Suprapubic skin (tissue), 4 donors: ENCODE results near the gene SLC9A8. TPM values are rescaled to one million over a fixed set of nuclear protein-coding genes. Genes with fewer than 3 reads are reported as not detected.
A peak's percentile ranks its signal among the peaks of the same experiment; 100 is the strongest.

ENCODE experiments used
- DNase-seq, 2 donors: peaks; one replicate each; pipeline ENCODE4 v3.0.0-alpha.2; 2019; ENCODE audit warnings: low spot score in 2 of 2
- H3K27ac ChIP-seq: fragments of 200-600 bp; sonication (generic); one replicate; pipeline ENCODE4 v1.5.1; 2019
- H3K27me3 ChIP-seq: fragments of 200-600 bp; sonication (generic); one replicate; pipeline ENCODE4 v1.5.1; 2019
- H3K36me3 ChIP-seq: fragments of 200-600 bp; sonication (generic); one replicate; pipeline ENCODE4 v1.5.1; 2019
- H3K4me1 ChIP-seq: fragments of 200-600 bp; sonication (generic); one replicate; pipeline ENCODE4 v1.5.1; 2019
- H3K4me3 ChIP-seq: fragments of 200-600 bp; sonication (generic); one replicate; pipeline ENCODE4 v1.5.1; 2019; ENCODE audit warnings: mild to moderate bottlenecking
- H3K9me3 ChIP-seq: fragments of 200-600 bp; sonication (generic); one replicate; pipeline ENCODE4 v1.5.1; 2019
- CTCF ChIP-seq, 2 donors: fragments of 200-600 bp in 1 of 2; fragments of 450-650 bp in 1 of 2; sonication (generic) in 1 of 2; IDR thresholded peaks; one replicate each; pipeline ENCODE4 v1.5.1; 2016 to 2019; ENCODE audit warnings: antibody characterized with exemption in 2 of 2, mild to moderate bottlenecking in 1 of 2, moderate library complexity in 1 of 2
- EP300 ChIP-seq: sonication (generic); formaldehyde crosslinking; IDR thresholded peaks from one replicate; pipeline ENCODE4 v1.6.1; 2017; ENCODE audit warnings: antibody characterized with exemption
- POLR2A ChIP-seq, 2 donors: fragments of 450-650 bp; IDR thresholded peaks; one replicate each; pipeline ENCODE4 v1.6.1; 2017; ENCODE audit warnings: antibody characterized with exemption in 2 of 2, mild to moderate bottlenecking in 2 of 2, moderate library complexity in 2 of 2
- POLR2AphosphoS5 ChIP-seq, 3 donors: sonication (generic); formaldehyde crosslinking; IDR thresholded peaks; one replicate each; pipeline ENCODE4 v1.6.1; 2017; ENCODE audit warnings: antibody characterized with exemption in 3 of 3
- WGBS: methylation state at CpG from one replicate; pipeline ENCODE4 v1.1.5; 2018; 5-methylcytosine and 5-hydroxymethylcytosine counted together
- total RNA-seq, 4 donors: library from RNA; depleted of rRNA; stranded (reverse); fragments of >200 nt; gene quantifications; one replicate each; pipeline ENCODE4 v1.1.0, GENCODE V29; 2016

The SLC9A8 gene
- total RNA-seq, 4 donors from 2014 or later, result 5.7 to 15.6 (median 9.2) TPM

DNA sequence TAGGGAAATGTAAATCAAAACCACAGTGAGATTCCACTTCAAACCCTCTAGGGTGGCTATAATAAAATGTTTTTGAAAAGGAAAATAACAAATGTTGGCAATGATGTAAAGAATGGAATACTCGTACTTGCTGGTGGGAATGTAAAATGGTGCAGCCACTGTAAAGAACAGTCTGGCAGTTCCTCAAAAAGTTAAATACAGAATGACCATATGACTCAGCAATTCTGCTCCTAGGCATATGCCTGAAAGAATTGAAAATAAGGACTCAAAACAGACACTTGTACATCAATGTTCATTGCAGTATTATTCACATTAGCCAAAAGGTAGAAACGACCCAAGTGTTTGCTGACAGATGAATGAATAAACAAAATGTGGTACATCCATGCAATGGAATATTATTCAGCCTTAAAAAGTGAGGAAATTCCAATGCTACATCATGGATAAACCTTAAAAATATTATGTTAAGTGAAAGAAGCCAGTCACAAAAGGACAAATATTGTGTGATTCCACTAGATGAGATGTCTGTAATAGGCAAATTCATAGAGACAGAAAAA lies 113.3 kb downstream of the SLC9A8 start:
- Histone ChIP-seq H3K4me1 (peaks cover 3% of the 10 kb centered on the region), H3K27me3 (no peaks in the 10 kb centered on the region), H3K36me3 (no peaks in the 10 kb centered on the region), H3K9me3 (no peaks in the 10 kb centered on the region), H3K27ac (no peak overlapping the region), H3K4me3 (no peak overlapping the region)
- TF ChIP-seq POLR2AphosphoS5 (IDR thresholded peaks at IDR 0.05) (no peak), CTCF (IDR thresholded peaks at IDR 0.05) (no peak), EP300 (no peak)
- no peak for DNase-seq
- 56% methylated on average over 2 of the region's 2 CpGs for WGBS

- no peak overlapping the region for H3K27ac ChIP-seq
Observed at GRCh38 chr20:49928411-49929141, 115.9 kb downstream of the SLC9A8 start.

GRCh38 chr20:49929142-49929494 lies 116.5 kb downstream of the SLC9A8 start:
- no peak overlapping the region for H3K27ac ChIP-seq
- no peaks in the 10 kb centered on the region for H3K36me3 ChIP-seq
- H3K9me3 ChIP-seq, result no peaks in the 10 kb centered on the region
- DNase-seq, result no peak
- 41% methylated on average over 4 of the region's 4 CpGs for WGBS
- no peak for TF ChIP-seq EP300
- TF ChIP-seq CTCF (IDR thresholded peaks at IDR 0.05), result no peak
- TF ChIP-seq POLR2AphosphoS5 (IDR thresholded peaks at IDR 0.05), result no peak
- no peak for TF ChIP-seq POLR2A (IDR thresholded peaks at IDR 0.05)
- no peaks in the 10 kb centered on the region for H3K27me3 ChIP-seq
- no peak overlapping the region for H3K4me3 ChIP-seq
- H3K4me1 ChIP-seq, result peaks cover 3% of the 10 kb centered on the region

More at GRCh38 chr20:49928411-49929141, 115.9 kb downstream of the SLC9A8 start:
- no peak overlapping the region for H3K4me3 ChIP-seq
- 10% methylated on average over 15 of the region's 15 CpGs for WGBS
- H3K36me3 ChIP-seq, result no peaks in the 10 kb centered on the region
- H3K9me3 ChIP-seq, result no peaks in the 10 kb centered on the region
- no peaks in the 10 kb centered on the region for H3K27me3 ChIP-seq
- TF ChIP-seq CTCF (IDR thresholded peaks at IDR 0.05) (peak; percentile 87 to 93), EP300 (no peak), POLR2AphosphoS5 (IDR thresholded peaks at IDR 0.05) (peak in 1 of 3 donors; percentile 42)
- H3K4me1 ChIP-seq, result peaks cover 3% of the 10 kb centered on the region
- peak; percentile 89 to 90 for DNase-seq

- Histone ChIP-seq H3K27ac (peak overlapping the region; percentile 90), H3K36me3 (no peaks in the 10 kb centered on the region), H3K4me3 (peak overlapping the region; percentile 74), H3K4me1 (peaks cover 34% of the 10 kb centered on the region), H3K9me3 (no peaks in the 10 kb centered on the region), H3K27me3 (no peaks in the 10 kb centered on the region)
- no peak for DNase-seq
- 17% methylated on average over 21 of the region's 21 CpGs for WGBS
- TF ChIP-seq POLR2A (IDR thresholded peaks at IDR 0.05), result no peak
- TF ChIP-seq CTCF (IDR thresholded peaks at IDR 0.05), result no peak
- no peak for TF ChIP-seq POLR2AphosphoS5 (IDR thresholded peaks at IDR 0.05)
- no peak for TF ChIP-seq EP300
Observed at GRCh38 chr20:49935746-49936152, 123.1 kb downstream of the SLC9A8 start.

DNA sequence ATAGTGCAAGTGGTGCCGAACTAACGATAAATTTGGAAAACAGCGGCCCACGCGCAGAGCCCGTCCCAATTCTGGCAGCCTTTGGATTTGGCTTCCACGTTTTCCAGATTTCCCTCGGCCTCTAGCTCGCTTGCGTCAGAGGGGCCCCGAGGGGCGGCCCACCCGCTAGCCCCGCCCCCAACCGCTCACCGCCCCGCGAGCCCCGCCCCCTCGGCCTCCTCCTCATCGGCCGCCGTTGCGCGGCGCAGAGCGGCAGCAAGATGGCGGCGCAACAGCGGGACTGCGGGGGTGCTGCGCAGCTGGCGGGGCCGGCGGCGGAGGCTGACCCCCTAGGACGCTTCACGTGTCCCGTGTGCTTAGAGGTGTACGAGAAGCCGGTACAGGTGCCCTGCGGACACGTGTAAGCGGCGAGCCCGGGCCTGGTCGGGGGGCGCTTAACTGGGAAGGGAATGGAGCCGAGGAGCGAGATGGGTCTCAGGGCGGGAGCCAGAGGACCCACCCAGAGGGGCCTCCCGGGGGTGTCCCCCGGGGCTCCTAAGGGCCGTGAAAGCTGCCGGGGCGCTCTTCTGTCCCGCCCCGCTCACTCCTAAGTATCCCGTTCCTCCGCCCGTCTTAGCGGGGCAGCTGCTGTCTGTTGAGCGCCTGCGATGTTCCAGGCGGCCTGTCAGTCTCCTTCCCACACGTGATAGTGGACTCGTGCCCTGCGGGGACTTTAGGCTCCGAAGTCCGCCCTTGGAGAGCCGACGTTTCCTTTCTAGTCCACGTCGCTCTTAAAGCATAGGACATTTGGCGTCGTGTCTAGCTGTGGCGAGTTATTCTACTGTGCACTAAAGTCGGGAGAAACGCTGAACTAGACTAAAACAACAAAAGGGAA lies 123.8 kb downstream of the SLC9A8 start, which contains the start of gene RNF114:
RNF114 (plus strand) TSS at position 245 of the 874 bp plus-strand sequence; CDS start at position 261, 16 bp downstream.
- Histone ChIP-seq H3K9me3 (no peaks in the 10 kb centered on the region), H3K36me3 (peaks cover 4% of the 10 kb centered on the region), H3K4me3 (peak within 1 kb of the TSS; percentile 74), H3K27me3 (no peaks in the 10 kb centered on the region), H3K27ac (peak within 1 kb of the TSS; percentile 90), H3K4me1 (peaks cover 34% of the 10 kb centered on the region)
- WGBS, result under 1% methylated on average over 42 of the region's 79 CpGs
- TF ChIP-seq POLR2A (IDR thresholded peaks at IDR 0.05) (peak; percentile 79 to 95), CTCF (IDR thresholded peaks at IDR 0.05) (no peak), POLR2AphosphoS5 (IDR thresholded peaks at IDR 0.05) (peak; percentile 78 to 97 (median 91))
- DNase-seq, result peak; percentile 94 to 96
